Chondrocyte (in vitro differentiated cells): ENCODE results near the gene DHTKD1. TPM values are rescaled to one million over a fixed set of nuclear protein-coding genes. Genes with fewer than 3 reads are reported as not detected.
"Not testable (repeated sequence)": the region's sequence is repeated elsewhere in the genome, so short reads cannot be mapped to it uniquely, and the experiment has no call there.

Experiments
- DNase-seq: peaks from one replicate; pipeline ENCODE4 v3.0.0; 2021; ENCODE audit warnings: mixed read lengths, low spot score
- H3K27ac Mint-ChIP-seq: one replicate; pipeline ENCODE4 v1.8.0; 2021; ENCODE audit warnings: mild to moderate bottlenecking, moderate library complexity, mixed read lengths; ENCODE audit not compliant: unreplicated experiment
- H3K27me3 Mint-ChIP-seq: 2 replicates; pipeline ENCODE4 v1.8.0; 2021; ENCODE audit warnings: low read depth, mixed read lengths
- H3K36me3 Mint-ChIP-seq: 2 replicates; pipeline ENCODE4 v1.8.0; 2021; ENCODE audit warnings: low read depth, mixed read lengths
- H3K4me1 Mint-ChIP-seq: 2 replicates; pipeline ENCODE4 v1.8.0; 2021; ENCODE audit warnings: low read depth, mild to moderate bottlenecking, mixed read lengths
- H3K4me3 Mint-ChIP-seq: one replicate; pipeline ENCODE4 v1.8.0; 2021; ENCODE audit warnings: mild to moderate bottlenecking, moderate library complexity, mixed read lengths; ENCODE audit not compliant: unreplicated experiment
- H3K9me3 Mint-ChIP-seq: 2 replicates; pipeline ENCODE4 v1.8.0; 2021; ENCODE audit warnings: low read depth, mixed read lengths
- total RNA-seq: library from RNA; stranded (reverse); gene quantifications from 3 replicates; pipeline ENCODE4 v1.2.1, GENCODE V29; 2021
- TF ChIP-seq, protein P1 (sequence below): fragments of 200-600 bp; sonication (generic); IDR thresholded peaks from 2 replicates; pipeline ENCODE4 v1.5.0; 2021; ENCODE audit warnings: antibody characterized with exemption, mild to moderate bottlenecking, moderate library complexity

Gene DHTKD1
- total RNA-seq, 1 donor from 2014 or later: 13.7 TPM

DNA sequence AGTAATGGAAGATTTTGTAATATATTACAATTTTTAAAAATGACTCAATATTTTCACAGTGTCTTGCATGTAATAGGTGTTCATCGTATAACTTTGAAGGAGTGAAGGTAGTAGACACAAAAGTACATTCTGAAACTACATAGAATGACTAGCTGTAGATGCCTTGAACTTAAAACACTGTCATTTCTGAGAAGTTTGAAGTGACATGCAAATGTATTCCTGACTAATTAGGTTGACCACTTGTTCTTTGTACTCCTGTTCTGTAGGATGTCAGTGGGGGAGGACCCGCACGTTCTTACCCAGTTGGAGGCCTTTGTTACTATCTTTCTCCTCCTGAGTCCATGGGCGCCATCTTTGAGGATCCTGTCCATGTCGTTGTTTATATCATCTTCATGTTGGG is 91.9 kb downstream of the DHTKD1 start:
- no peaks in the 10 kb centered on the region for H3K9me3 Mint-ChIP-seq

GRCh38 chr10:12162927-12163326 is 94.2 kb downstream of the DHTKD1 start:
- no peak for DNase-seq
- H3K9me3 Mint-ChIP-seq: no peaks in the 10 kb centered on the region
- H3K4me1 Mint-ChIP-seq: no peaks in the 10 kb centered on the region
- no peak overlapping the region for H3K27ac Mint-ChIP-seq
- TF ChIP-seq, protein P1, sequence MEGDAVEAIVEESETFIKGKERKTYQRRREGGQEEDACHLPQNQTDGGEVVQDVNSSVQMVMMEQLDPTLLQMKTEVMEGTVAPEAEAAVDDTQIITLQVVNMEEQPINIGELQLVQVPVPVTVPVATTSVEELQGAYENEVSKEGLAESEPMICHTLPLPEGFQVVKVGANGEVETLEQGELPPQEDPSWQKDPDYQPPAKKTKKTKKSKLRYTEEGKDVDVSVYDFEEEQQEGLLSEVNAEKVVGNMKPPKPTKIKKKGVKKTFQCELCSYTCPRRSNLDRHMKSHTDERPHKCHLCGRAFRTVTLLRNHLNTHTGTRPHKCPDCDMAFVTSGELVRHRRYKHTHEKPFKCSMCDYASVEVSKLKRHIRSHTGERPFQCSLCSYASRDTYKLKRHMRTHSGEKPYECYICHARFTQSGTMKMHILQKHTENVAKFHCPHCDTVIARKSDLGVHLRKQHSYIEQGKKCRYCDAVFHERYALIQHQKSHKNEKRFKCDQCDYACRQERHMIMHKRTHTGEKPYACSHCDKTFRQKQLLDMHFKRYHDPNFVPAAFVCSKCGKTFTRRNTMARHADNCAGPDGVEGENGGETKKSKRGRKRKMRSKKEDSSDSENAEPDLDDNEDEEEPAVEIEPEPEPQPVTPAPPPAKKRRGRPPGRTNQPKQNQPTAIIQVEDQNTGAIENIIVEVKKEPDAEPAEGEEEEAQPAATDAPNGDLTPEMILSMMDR: no peak
- no peak overlapping the region for H3K4me3 Mint-ChIP-seq
- H3K27me3 Mint-ChIP-seq: no peaks in the 10 kb centered on the region
- peaks cover 16% of the 10 kb centered on the region for H3K36me3 Mint-ChIP-seq

More for the DNA sequence above, 91.9 kb downstream of the DHTKD1 start:
- Mint-ChIP-seq H3K4me3 (no peak overlapping the region), H3K4me1 (no peaks in the 10 kb centered on the region), H3K27me3 (no peaks in the 10 kb centered on the region), H3K36me3 (peaks cover 18% of the 10 kb centered on the region), H3K27ac (no peak overlapping the region)
- DNase-seq: no peak
- TF ChIP-seq, protein P1: no peak

DNA sequence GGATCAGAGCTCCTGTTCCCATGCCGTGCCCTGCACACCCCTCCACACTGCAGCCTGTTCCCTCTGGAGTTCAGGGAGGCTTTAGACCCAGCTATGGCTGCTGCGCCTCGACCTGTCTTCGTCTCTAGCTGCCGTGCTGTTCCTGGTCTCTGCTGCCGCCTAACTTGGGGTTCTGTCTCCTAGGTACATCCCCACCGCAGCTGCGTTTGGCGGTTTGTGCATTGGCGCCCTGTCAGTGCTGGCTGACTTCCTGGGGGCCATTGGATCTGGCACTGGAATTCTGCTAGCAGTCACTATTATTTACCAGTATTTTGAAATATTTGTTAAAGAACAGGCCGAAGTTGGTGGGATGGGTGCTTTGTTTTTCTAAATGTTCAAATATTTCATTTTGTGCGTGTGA is 95.3 kb downstream of the DHTKD1 start:
- peak overlapping the region; percentile 28 for H3K27ac Mint-ChIP-seq
- H3K9me3 Mint-ChIP-seq: no peaks in the 10 kb centered on the region
- H3K4me3 Mint-ChIP-seq: no peak overlapping the region
- H3K27me3 Mint-ChIP-seq: no peaks in the 10 kb centered on the region
- peaks cover 15% of the 10 kb centered on the region for H3K36me3 Mint-ChIP-seq
- TF ChIP-seq, protein P1: no peak
- no peak for DNase-seq
- H3K4me1 Mint-ChIP-seq: no peaks in the 10 kb centered on the region

GRCh38 chr10:12165036-12165435 is 96.3 kb downstream of the DHTKD1 start:
- Mint-ChIP-seq H3K27ac (no peak overlapping the region), H3K27me3 (no peaks in the 10 kb centered on the region), H3K4me3 (no peak overlapping the region), H3K36me3 (peaks cover 19% of the 10 kb centered on the region), H3K4me1 (no peaks in the 10 kb centered on the region), H3K9me3 (no peaks in the 10 kb centered on the region)
- TF ChIP-seq, protein P1: no peak
- no peak for DNase-seq

- H3K27me3 Mint-ChIP-seq: no peaks in the 10 kb centered on the region
- peaks cover 21% of the 10 kb centered on the region for H3K36me3 Mint-ChIP-seq
- no peak overlapping the region for H3K4me3 Mint-ChIP-seq
Measured at GRCh38 chr10:12165999-12166775, 97.4 kb downstream of the DHTKD1 start.

DNA sequence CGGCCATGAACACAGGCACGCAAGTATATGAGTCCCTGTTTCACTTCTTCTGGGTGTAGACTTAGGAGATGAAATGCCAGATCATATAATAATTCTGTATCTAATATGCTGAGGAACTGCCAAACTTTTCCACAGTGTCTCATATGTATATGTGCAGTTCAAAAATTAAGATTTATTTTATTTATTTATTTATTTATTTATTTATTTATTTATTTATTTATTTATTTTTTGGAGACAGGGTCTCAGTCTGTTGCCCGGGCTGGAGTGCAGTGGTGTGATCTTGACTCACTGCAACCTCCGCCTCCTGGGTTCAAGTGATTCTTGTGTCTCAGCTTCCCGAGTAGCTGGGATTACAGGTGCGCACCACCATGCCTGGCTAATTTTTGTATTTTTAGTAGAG is 102.8 kb downstream of the DHTKD1 start:
- not testable (repeated sequence) for H3K27ac Mint-ChIP-seq, H3K4me1 Mint-ChIP-seq

More at GRCh38 chr10:12165999-12166775, 97.4 kb downstream of the DHTKD1 start:
- Mint-ChIP-seq H3K4me1 (no peaks in the 10 kb centered on the region), H3K27ac (no peak overlapping the region), H3K9me3 (no peaks in the 10 kb centered on the region)
- DNase-seq: no peak
- TF ChIP-seq, protein P1: no peak

More for the DNA sequence above, 102.8 kb downstream of the DHTKD1 start:
- H3K4me3 Mint-ChIP-seq, H3K27me3 Mint-ChIP-seq, DNase-seq, H3K9me3 Mint-ChIP-seq: not testable (repeated sequence)
- peaks cover 38% of the 10 kb centered on the region for H3K36me3 Mint-ChIP-seq
